ENCODE measurements around the gene CCDC175.

The CCDC175 gene

GRCh38 chr14:59576332-59577294 is at the start of gene CCDC175:
TSS of gene CCDC175 (minus strand) at chr14:59576812. CDS start at chr14:59576775, 37 bp downstream.
- no peak for FAIRE-seq

DNA sequence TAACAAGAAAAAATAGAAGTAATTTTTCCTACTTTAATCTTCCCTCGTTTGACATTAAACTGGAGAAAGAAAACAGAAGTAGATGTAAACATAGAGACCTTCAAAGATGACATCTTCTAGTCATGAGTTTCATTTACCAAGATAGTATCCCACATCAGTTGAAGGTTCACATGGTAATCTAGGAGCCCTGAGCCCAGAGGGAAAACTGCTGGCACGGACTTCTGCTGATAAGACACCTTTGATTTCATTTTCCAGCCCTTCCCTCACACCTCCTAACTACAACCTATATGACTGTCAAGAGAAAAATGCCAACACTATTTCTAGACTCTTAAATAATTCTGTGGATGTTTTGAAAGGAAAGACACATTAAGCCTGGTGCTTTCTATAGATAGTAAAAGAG is 46.0 kb upstream of the CCDC175 start:
- FAIRE-seq = no peak

GRCh38 chr14:59619061-59619460 is 42.4 kb upstream of the CCDC175 start:
- no peak for FAIRE-seq

GRCh38 chr14:59601056-59601455 is 24.4 kb upstream of the CCDC175 start:
- no peak for FAIRE-seq

DNA sequence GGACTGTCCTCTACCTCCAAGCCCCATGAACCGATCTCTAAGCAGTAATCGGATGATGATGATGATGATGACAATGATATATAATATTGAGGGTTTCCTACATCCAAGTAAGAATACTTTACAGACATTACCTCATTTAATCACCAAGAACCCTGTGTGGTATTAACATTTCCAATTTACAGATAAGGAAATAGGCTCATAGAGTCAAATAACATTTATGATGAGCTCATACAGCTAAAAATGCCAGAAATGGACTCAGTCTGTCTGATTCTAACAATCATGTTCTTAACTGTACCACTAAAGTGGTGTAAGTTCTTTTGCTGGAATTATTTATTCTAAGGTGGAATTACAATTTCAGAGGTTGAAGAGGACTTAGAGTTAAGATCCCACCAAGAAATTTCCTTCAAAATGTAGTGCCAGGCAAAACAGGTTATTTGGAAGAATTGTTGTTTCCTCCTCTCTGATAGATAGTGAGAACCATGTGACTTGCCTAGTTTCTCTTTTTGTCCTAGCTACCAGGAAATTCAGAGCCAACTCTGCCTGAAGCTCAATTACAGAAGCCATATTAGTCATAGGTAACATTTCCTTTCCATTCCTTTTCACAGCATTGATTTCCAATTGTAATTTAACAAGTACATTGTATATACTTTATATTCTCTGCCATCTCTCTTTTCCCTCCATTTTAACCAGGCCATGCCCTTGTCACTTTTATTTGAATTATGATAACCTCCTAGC is 23.8 kb upstream of the CCDC175 start:
- FAIRE-seq = no peak

GRCh38 chr14:59595071-59595470 is 18.5 kb upstream of the CCDC175 start:
- FAIRE-seq = no peak

DNA sequence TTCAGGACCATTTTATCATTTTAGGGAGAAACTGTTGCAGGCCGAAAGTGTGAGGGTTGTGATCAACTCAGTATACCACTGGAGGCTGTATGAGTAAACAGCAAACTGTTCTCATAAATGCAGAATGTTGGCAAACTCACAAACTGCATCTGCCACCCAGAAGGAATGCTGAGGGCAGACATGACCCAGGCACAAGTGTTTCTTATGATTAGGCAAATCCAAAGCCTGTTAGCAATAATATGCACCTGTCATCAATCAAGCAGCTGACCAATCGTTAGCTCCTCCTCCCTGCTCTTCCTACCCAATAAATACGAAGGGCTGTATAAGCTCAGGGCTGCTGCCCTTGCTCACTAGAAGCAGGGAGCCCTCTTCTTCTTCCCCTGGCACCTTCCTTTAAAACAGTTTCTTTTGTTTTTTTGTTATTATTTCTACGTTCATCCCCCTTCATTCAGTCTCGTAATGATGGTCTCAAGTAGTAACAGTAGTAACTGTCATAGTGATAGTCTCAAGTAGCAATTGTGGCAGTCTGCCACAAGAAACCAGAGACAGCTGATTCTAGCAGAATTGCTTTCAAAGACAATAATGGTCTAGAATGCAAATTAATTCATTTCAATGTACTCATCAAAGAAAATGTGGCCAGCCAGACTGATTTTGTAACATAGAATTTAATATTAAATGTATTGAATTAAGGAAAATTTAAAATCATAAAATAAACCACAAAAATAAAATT is 15.2 kb upstream of the CCDC175 start:
- no peak for FAIRE-seq

DNA sequence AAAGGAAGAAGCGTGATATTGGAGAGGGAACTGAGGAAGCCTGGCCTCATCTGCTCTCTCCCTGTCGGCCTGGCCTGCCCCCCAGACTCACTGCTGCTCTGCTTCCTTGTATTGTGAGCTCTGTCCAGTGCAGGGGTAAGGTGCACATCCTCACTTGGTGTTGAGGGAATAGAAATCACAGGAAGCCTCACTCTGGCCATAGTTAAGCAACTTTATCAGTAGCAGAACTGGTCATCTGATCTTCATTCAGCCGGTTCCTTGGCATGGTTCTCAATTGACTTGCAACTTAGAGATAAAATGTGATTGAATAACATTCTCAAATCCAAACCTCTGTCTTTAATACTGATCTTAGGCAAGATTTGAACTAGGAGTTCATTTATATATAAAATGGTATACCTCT is 11.5 kb upstream of the CCDC175 start:
- no peak for FAIRE-seq

DNA sequence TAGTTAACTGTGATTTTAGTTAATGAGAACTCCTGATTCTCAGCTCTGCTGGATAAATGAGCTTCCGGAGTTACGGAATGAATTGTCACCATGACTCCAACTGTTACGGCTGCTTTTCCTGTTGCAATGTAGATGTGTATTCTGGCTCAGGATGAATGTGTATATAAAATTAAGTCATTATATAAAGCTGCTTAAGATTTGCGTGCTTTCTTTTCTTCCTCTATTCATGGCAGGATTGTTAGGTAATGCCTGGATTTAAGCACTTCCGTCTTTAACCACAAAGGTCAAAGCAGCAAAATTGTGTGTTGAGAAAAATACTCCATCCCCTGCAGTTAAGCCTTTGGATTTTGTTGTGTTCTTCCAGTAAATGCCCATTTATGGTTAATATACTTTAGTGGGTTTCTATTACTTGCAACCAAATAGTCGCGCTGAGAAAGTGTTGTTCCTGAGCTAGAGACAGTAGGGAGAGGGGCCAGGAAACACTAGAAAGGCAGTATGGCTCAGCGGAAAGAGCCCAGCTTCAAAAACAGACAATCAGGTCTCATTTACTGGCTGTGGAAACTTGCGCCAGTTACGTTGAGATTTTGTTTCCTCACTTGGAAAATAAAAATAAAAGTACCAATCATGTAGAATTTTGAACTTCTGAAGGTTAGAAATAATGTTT is 9.4 kb upstream of the CCDC175 start:
- no peak for FAIRE-seq

- FAIRE-seq = no peak
Observed at GRCh38 chr14:59583755-59584154, 7.1 kb upstream of the CCDC175 start.

GRCh38 chr14:59582845-59583509 is 6.4 kb upstream of the CCDC175 start:
- FAIRE-seq = no peak

- FAIRE-seq = no peak
Observed at GRCh38 chr14:59582161-59582560, 5.5 kb upstream of the CCDC175 start.

GRCh38 chr14:59580911-59581310 is 4.3 kb upstream of the CCDC175 start:
- FAIRE-seq = no peak

GRCh38 chr14:59570122-59570521 is 6.5 kb downstream of the CCDC175 start:
- no peak for FAIRE-seq

GRCh38 chr14:59566725-59567124 is 9.9 kb downstream of the CCDC175 start:
- no peak for FAIRE-seq

GRCh38 chr14:59566296-59566695 is 10.3 kb downstream of the CCDC175 start:
- FAIRE-seq = no peak

DNA sequence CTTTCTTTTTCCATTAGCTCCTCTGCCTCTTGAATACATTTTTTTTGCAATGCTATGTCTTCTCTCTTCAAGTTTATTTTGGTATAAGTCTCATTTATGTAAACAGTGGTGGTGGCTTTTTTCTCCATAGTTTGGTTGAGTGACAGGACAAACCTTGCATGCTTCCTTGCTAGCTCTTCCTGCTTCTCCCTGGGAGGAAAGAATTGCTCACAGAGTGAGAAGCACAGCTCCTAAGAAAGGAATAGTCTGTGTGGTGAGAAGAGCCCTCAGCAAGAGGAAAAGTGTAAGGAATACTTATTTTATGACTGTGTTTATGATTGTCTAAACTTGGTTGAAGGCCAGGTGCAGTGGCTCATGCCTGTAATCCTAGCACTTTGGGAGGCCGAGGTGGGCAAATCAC is 11.5 kb downstream of the CCDC175 start:
- FAIRE-seq = no peak

GRCh38 chr14:59564366-59564765 is 12.2 kb downstream of the CCDC175 start:
- FAIRE-seq = no peak

DNA sequence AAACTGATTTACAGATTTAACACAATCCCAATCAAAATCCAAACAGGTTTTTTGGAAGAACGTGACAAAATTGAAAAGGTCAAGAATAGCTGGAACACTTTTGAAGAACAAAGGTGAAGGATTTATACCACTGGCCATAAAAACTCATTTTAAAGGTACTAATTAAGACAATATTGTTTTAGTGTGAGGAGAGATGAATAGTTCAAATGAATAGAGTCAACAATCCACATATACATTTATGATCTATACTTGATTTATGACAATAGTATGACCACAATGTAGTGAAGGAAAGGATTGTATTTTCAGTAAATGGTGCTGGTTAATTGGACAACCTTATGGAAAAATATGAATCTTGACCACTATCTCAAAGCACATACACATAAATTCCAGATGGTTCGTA is 29.3 kb downstream of the CCDC175 start:
- FAIRE-seq = no peak

DNA sequence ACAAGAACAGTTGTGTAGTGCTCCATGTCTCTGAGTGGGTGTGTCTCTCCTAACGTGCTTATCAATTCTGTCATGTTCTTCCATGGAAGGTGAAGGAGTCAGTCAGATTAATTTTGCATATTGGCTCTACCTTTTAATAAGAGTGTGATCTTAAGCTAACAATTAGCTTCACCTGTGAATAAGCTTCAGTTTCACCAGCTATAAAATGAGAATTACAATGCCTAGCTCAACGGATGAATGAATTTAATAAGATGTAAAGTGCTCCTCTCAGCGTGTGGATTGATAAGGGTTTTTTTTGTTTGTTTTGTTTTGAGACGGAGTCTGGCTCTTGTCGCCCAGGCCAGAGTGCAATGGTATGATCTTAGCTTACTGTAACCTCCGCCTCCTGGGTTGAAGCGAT is 32.7 kb downstream of the CCDC175 start:
- no peak for FAIRE-seq

DNA sequence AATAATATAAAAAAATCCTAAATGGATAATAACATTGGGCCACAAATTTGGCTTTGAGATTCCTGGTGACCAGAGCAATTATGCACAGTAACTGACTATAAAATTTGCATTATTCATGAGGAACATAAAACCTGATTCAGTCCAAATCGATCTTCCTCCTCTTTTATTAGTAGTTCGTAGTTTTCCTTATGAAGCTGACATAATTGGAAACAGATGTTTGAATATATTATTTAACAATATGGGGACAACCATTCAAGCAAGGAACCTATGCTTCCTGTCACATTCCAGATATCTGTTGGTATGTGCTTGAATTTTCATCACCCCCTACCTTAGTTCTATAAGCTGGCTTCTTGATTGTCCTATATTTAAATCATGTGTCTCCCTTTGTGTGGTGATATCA is 34.9 kb downstream of the CCDC175 start:
- FAIRE-seq = no peak

GRCh38 chr14:59540852-59541251 is 35.8 kb downstream of the CCDC175 start:
- FAIRE-seq = no peak
